Measurements from ENCODE around the gene VWA2.

VWA2 gene

GRCh38 chr10:114300036-114300645 lies 61.1 kb downstream of the VWA2 start:
- no peak for FAIRE-seq

DNA sequence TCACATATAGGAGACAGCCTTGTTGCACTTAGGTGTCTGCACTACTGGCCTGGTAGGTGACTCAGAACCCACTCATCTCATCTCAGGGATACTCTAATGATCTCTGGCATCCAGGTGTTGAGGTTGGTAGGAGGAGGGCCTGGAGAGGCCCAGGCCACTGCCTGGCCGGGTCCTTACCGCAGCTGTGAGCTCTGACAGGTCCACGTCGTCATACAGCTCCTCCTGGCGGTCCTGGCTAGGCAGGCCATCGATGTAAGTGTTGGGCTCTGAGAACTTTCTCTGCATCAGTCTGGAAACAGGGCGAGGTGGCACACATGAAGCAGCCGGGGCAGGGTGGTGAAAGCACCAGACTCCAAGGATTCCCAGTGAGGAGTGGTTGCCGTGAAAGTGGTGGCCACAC lies 62.1 kb downstream of the VWA2 start:
- no peak for FAIRE-seq

DNA sequence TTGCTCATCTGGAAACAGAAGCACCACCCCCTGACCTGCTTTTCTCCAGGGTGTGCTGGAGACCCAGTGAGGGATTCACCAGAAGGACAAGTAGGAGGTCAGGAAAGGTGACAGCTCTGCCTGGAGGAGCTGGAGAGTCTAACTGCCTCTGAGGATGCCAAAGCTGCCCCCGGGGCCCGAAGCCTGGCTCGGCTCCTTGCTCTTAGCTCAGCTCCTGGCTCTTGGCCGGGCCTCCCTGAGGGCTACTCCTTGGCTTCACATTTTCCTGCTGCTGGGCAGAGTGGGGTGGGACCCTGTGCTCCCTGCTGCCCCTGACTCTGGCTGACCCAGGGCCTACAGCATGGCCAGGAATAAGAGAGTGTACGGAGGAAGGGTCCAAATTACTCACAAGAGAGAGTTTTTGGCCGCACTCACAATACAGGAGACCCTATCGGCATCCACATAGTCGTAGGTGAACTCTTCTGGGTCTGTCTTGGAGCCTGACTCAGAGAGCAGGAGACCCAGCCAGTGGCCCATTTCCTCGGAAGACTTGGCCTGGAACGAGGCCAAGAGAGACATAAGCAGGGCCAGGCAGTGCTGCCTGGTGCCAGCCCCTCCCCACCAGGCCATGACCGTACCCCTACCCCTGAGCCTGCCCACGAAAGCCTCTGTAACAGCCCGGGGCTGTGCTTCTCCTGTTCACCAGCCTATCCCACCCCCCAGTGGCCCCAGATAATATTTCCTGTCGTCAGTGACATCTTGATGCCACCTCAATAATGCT lies 63.1 kb downstream of the VWA2 start:
- no peak for FAIRE-seq

- no peak for FAIRE-seq
Measured at GRCh38 chr10:114303556-114303955, 64.5 kb downstream of the VWA2 start.

GRCh38 chr10:114304017-114304570 lies 65.0 kb downstream of the VWA2 start:
- FAIRE-seq = peak; percentile 77

GRCh38 chr10:114304571-114305421 lies 65.7 kb downstream of the VWA2 start:
- FAIRE-seq = no peak

DNA sequence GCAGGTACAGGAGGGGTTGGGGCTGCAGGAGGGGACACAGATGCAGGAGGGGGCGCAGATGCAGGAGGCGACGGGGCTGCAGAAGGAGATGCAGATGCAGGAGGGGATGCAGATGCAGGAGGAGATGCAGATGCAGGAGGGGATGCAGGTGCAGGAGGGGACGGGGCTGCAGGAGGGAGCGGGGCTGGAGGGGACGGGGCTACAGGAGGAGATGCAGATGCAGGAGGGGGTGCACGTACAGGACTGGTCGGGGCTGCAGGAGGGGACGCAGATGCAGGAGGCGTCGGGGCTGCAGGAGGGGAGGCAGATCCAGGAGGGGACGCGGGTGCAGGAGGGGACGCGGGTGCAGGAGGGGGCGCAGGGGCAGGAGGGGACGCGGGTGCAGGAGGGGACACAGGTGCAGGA lies 66.5 kb downstream of the VWA2 start:
- no peak for FAIRE-seq

- FAIRE-seq = no peak
Measured at GRCh38 chr10:114306116-114306973, 67.3 kb downstream of the VWA2 start.

GRCh38 chr10:114307731-114308130 lies 68.7 kb downstream of the VWA2 start:
- no peak for FAIRE-seq

DNA sequence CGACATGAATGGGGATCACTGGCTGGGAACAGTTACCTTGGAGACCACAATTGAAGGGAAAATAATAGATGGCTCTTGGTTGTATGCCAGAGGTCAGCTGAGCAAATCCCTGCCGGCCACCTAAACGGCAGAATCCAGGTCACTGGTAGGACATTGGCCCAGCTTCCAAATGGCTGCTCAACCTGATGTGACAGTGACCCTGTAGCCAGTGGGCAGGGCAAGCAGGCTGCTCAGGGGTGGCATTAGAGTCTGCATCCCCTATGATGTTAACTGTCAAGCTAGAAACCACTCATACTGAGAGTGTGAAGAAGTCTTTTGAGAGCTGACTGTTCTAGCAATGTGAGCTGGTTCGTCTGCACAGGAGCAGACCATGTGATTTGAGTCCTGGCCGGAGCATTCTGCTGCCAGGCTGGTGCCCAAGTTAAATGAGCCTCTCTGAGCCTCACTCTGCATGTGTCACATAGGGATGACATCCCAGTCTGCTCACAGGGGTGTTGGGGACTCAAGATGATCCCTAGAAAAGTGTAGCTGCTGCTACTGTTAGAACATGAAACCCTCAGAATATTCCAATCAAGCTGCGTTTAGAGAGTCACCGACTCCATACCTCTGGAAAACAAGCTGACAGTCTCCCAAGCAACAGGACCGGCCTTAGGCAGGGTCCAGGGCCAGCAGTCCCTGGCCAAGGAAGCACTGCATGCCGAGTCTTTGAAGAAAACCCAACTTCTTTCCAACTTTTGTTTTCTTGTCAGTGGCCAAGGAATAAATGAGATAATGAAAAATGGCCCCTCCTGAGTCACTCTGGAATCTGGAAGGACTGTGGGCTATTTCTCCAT lies 69.7 kb downstream of the VWA2 start:
- FAIRE-seq = no peak

DNA sequence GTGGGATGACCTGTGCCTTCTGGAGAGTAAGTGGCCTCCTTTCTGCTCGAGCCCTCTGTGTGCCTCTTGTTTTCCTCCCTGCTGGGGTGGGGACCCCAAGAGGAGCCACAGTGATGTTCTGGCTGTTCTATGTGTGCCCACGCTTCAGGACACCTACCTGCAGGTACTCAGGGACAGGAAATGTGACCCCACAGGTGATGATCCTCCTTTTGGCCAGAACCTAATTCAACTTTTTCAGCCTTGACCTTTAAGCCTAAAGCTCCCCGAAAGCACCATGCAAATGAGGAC lies 70.3 kb downstream of the VWA2 start:
- FAIRE-seq = no peak

- FAIRE-seq = no peak
Measured at GRCh38 chr10:114310346-114310745, 71.3 kb downstream of the VWA2 start.

- FAIRE-seq = no peak
Measured at GRCh38 chr10:114311023-114311422, 72.0 kb downstream of the VWA2 start.

DNA sequence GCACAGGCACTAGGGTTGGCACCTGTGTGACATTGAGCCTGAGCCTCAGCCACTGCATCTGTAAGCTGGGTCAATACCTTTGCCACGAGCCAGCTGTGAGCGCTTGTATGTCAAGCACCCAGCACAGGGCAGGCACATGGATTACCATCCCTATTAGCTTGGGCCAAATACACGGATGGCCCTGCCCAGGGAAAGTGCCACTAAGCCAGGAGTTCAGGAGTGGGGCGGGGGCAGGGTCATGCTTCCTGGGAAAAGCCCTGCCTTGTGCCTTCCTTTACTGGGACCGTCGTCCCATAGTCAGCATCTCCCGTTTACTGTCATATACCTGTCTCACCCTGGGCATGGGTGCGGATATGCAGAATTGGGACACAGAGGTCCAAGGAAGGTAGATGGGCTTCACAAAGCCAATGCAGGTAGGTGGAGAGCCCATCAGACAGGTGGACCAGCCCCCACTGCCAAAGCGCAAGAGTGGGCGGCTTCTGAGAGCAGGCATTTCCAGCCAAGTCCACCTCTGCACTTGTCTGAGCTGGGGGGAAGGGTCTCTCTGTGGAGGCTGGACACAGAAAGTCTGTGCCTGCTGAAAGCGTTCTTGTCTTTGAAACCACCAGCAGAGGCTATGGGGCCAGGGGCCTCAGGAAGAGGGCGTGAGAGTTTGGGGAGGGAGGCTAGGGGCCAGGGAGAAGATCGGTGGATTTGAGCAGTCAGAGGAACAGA lies 72.6 kb downstream of the VWA2 start:
- FAIRE-seq = no peak

DNA sequence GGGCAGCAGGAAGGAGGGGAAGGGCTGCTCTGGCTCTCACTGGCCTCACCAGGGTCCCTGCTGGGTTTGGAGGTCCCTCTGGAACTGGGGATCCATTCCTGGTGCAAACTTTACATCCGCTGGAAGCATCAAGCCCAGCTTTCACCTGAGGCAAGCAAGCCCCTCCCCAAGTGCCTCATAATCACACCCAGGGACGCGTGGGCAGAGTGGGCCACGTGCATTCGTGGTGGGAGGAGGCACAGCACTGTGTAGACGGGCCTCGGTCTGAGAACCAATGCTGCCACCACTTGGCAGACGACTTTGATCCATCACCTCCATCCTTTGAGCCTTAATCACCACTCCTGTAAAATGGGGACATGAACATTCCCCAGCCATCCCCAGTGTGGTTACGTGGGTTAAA lies 74.1 kb downstream of the VWA2 start:
- FAIRE-seq = no peak

DNA sequence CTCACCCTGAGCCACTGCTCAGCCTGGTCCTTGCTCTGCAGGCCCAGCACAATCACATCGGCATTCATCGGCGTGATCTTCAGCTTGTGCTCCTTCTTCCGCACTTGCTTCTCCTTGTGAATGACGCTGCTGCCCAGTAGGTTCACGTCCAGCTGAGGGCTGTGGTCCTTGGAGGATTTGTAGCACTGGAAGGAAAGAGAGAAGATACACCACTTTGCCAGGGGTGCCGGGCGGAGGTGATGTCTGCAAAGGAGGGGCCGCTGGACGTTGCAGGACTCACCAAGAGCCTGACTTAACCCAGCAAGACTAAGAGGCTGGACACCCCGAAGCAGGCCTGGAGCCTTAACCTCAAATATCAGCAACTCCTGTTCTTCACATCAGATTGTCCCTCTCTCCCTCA lies 74.8 kb downstream of the VWA2 start:
- no peak for FAIRE-seq

DNA sequence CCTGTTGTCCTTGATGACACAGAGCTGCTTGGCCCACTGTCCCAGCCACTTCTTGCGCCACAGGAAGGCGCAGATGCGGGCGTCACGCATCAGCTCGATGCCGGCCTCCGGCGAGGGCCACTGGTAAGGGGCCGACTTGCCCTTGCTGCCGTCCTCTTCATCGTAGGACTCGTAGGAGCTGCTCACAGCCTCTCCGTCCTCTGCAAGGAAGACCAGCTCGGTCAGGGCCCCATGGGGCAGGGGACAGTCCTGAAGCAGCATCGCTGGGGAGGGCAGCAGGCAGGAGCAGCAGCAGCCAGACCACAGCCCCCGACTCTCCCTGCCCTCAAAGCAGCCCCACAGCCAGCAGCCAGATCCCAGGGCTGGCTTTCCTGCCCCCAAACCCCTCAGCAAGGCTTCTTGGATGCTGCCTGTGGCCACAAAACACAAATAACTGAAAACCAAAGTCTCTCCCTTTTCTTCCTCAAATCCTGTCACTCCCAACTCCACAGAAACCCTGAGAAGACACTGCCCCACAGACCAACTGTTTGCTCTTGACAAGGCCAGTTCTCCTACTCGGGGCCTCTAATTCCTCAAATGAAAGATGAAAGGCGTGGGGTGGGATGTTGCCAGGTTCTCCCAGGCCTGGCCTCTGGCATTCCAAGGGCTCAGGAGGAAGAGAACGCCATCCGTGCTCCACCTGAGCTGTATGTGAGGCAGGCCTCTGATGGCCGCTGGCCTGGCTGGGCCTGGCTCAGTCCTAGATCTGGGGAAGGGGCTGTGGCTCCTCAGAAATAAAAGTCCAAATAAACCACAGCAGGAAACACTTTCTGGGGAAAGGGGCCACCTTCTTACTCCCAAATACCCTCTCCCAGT lies 76.7 kb downstream of the VWA2 start:
- FAIRE-seq = no peak

DNA sequence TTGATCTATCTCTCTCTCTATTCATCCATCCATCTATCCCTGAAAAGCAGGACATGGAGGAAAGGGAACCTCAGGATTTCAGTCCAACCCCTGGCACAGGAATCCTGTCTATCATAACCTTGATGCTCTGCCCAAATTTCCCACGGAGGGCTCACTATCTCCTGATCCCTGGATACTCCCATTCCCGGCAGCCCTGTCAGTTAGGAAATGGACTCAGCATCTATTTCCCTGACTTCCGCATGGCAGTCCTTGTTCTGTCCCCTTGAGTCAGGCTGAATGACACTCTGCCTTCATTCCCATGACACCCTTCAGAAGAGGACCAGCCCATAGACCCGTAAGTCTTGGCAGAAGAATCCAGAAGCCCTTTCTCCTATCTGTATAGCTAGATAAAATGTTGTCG lies 77.7 kb downstream of the VWA2 start:
- FAIRE-seq = no peak

- no peak for FAIRE-seq
Measured at GRCh38 chr10:114319406-114320248, 80.6 kb downstream of the VWA2 start.

All from endometrium (tissue), 2 donors.